B cell (primary cell): ENCODE data around the gene PRKAG2.

Experiments
- CTCF ChIP-seq: fragments of 200-600 bp; IDR thresholded peaks from one replicate; pipeline ENCODE4 v1.8.0; 2022; ENCODE audit warnings: antibody characterized with exemption, mild to moderate bottlenecking
- EZH2 ChIP-seq: IDR thresholded peaks from 2 replicates; pipeline ENCODE4 v1.6.1; 2012; ENCODE audit warnings: borderline replicate concordance, low read depth, mild to moderate bottlenecking, moderate library complexity, low read length; ENCODE audit not compliant: insufficient read depth, poor library complexity, severe bottlenecking

GRCh38 chr7:151637781-151638261 lies 239.1 kb downstream of the PRKAG2 start:
- no peak for TF ChIP-seq CTCF
- no peak for TF ChIP-seq EZH2
